Osteoblast (primary cell): ENCODE results near the gene ADGRB3. TPM values are rescaled to one million over a fixed set of nuclear protein-coding genes. Genes with fewer than 3 reads are reported as not detected.
"Not testable (repeated sequence)": the region's sequence is repeated elsewhere in the genome, so short reads cannot be mapped to it uniquely, and the experiment has no call there.

Source experiments
- DNase-seq: peaks from one replicate; pipeline ENCODE4 v3.0.0; 2011; ENCODE audit warnings: low spot score, mixed read lengths; ENCODE audit not compliant: insufficient read length; ENCODE audit errors: missing footprints
- H2AFZ ChIP-seq: 2 replicates; pipeline ENCODE4 v1.6.0; 2011; ENCODE audit warnings: mild to moderate bottlenecking, low read length
- H3K27ac ChIP-seq: 2 replicates; pipeline ENCODE4 v1.5.1; 2011; ENCODE audit warnings: mild to moderate bottlenecking, low read depth, low read length, moderate library complexity
- H3K27me3 ChIP-seq: 2 replicates; pipeline ENCODE4 v1.6.0; 2012; ENCODE audit warnings: mild to moderate bottlenecking, control low read depth, inconsistent platforms, low read length, moderate library complexity; ENCODE audit not compliant: insufficient read depth
- H3K36me3 ChIP-seq: 2 replicates; pipeline ENCODE4 v1.5.1; 2011; ENCODE audit warnings: mild to moderate bottlenecking, low read length, control low read depth, moderate library complexity; ENCODE audit not compliant: insufficient read depth
- H3K4me1 ChIP-seq: 2 replicates; pipeline ENCODE4 v1.5.1; 2011; ENCODE audit warnings: mild to moderate bottlenecking, low read length, control low read depth, moderate library complexity; ENCODE audit not compliant: insufficient read depth
- H3K4me2 ChIP-seq: 2 replicates; pipeline ENCODE4 v1.6.0; 2011; ENCODE audit warnings: mild to moderate bottlenecking, low read length; ENCODE audit not compliant: insufficient read depth
- H3K4me3 ChIP-seq: fragments of 200-600 bp; sonication (generic); 3 replicates; pipeline ENCODE4 v1.5.1; 2012; ENCODE audit warnings: mild to moderate bottlenecking, low read length, inconsistent platforms; ENCODE audit not compliant: insufficient read depth
- H3K79me2 ChIP-seq: 2 replicates; pipeline ENCODE4 v1.6.0; 2012; ENCODE audit warnings: mild to moderate bottlenecking, low read length, control low read depth, inconsistent platforms; ENCODE audit not compliant: insufficient read depth
- H3K9me3 ChIP-seq: 2 replicates; pipeline ENCODE4 v1.5.1; 2011; ENCODE audit warnings: low read depth, low read length, control low read depth
- H4K20me1 ChIP-seq: 2 replicates; pipeline ENCODE4 v1.6.0; 2012; ENCODE audit warnings: mild to moderate bottlenecking, low read length, control low read depth; ENCODE audit not compliant: insufficient read depth
- CTCF ChIP-seq: IDR thresholded peaks from 2 replicates; pipeline ENCODE4 v1.5.1; 2011; ENCODE audit warnings: mild to moderate bottlenecking, low read depth, low read length, moderate library complexity; ENCODE audit errors: extremely low read depth
- total RNA-seq: library from RNA; depleted of rRNA; stranded (reverse); fragments of >200 nt; gene quantifications from 2 replicates; pipeline ENCODE4 v1.2.3, GENCODE V29; 2012

Gene ADGRB3
- total RNA-seq, 1 donor, result not detected

DNA sequence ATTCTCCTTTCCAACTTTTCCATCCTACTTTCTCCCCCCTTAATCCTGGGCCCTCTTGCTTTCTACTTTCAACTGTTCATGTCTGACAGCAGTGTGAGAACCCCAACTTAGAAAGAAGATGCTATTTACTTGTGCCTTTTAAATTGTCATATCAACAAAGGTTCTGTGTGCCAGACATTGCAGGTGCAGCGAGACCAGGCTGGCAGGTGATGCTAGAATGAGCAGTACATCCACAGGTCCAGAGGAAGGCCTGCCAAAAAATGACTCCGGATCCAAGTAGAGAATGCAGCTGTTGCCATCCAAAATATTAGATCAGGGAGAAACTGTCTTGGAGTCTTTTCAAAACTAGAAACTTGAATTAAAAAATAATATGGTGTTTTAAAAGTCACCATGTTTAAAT is 651.2 kb downstream of the ADGRB3 start:
- no peaks in the 10 kb centered on the region for H3K9me3 ChIP-seq
- no peaks in the 10 kb centered on the region for H3K4me1 ChIP-seq
- H3K27me3 ChIP-seq, result no peaks in the 10 kb centered on the region
- no peak for DNase-seq
- TF ChIP-seq CTCF, result no peak
- H3K4me3 ChIP-seq, result no peak overlapping the region
- H3K36me3 ChIP-seq, result no peaks in the 10 kb centered on the region
- H3K4me2 ChIP-seq, result no peak overlapping the region
- no peaks in the 10 kb centered on the region for H4K20me1 ChIP-seq
- H3K79me2 ChIP-seq, result no peaks in the 10 kb centered on the region
- H2AFZ ChIP-seq, result no peak overlapping the region
- no peak overlapping the region for H3K27ac ChIP-seq

- H3K9me3 ChIP-seq, H2AFZ ChIP-seq, H3K4me3 ChIP-seq, H3K36me3 ChIP-seq, H3K4me1 ChIP-seq, H3K4me2 ChIP-seq, DNase-seq, H3K27me3 ChIP-seq, H3K27ac ChIP-seq, H4K20me1 ChIP-seq, H3K79me2 ChIP-seq: not testable (repeated sequence)
Observed at GRCh38 chr6:69288198-69288597, 653.1 kb downstream of the ADGRB3 start.

DNA sequence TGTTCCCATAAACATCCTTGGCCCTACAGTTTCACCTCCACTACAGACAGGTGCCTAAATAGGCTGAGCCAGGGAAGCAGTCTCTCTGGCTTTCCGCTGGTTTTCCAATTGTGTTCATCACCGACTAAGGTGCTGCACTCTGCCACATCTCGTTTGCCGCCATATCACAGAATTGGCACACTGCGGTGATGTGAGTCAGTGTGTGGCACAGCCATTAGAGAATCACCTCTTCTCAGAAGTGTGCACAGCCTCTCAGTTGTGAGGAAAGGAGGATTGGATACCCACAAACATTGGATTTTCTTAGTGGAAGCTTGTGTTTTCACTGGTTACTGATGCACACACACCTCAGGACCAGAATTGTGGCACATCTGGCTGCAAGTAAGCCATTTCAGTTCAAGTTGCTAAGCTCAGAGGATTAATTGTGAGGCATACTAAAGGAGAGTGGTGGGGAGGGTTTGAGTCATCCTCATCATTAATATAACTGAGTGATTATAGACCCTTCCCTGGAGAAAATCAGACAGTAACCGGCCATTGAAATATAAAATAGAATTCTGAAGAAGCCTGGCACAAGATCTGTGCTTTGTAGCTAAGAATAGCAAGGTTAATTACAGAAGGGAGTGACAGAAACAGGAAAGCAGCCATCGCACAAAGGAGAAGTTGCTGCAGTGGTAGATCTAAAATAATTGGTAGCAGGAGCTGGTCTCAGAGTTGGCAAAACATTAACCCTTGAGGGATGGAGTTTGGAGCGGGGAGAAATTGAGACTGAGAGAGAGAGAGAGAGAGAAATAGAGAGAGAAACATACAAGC is 654.8 kb downstream of the ADGRB3 start:
- no peak overlapping the region for H3K27ac ChIP-seq
- no peaks in the 10 kb centered on the region for H3K9me3 ChIP-seq
- no peaks in the 10 kb centered on the region for H3K27me3 ChIP-seq
- TF ChIP-seq CTCF, result no peak
- no peak for DNase-seq
- H3K4me3 ChIP-seq, result no peak overlapping the region
- no peak overlapping the region for H3K4me2 ChIP-seq
- no peak overlapping the region for H2AFZ ChIP-seq
- H3K36me3 ChIP-seq, result no peaks in the 10 kb centered on the region
- no peaks in the 10 kb centered on the region for H3K4me1 ChIP-seq
- H3K79me2 ChIP-seq, result no peaks in the 10 kb centered on the region
- H4K20me1 ChIP-seq, result no peaks in the 10 kb centered on the region

DNA sequence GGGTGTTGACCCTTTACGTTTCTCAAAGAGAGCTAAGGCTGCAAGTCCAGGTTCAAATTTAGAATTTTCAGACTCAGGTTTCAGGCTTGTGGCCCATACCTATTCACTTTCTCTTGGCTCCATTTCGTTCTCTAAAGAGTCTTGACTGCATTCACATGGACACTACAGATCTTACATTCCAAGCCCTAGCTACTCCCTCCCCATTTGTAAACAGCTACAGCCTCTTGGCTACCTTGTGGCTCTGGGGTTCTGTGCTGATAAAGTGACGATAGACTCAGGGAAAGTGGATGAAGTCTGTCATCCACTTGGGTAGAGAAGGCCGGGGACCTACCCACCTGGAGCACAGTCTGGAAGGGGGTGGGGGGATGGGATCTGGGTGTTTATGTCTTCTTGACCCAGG is 658.4 kb downstream of the ADGRB3 start:
- no peak for DNase-seq

More for the DNA sequence above, 658.4 kb downstream of the ADGRB3 start:
- Histone ChIP-seq H3K79me2 (no peaks in the 10 kb centered on the region), H3K27ac (no peak overlapping the region), H4K20me1 (no peaks in the 10 kb centered on the region), H3K4me2 (no peak overlapping the region), H2AFZ (no peak overlapping the region), H3K9me3 (no peaks in the 10 kb centered on the region), H3K4me1 (no peaks in the 10 kb centered on the region), H3K4me3 (no peak overlapping the region), H3K36me3 (no peaks in the 10 kb centered on the region), H3K27me3 (no peaks in the 10 kb centered on the region)
- TF ChIP-seq CTCF, result no peak
